ENCODE results near the gene RRM2.

GRCh38 chr2:10076988-10077527 is 45.5 kb upstream of the RRM2 start:
- TF ChIP-seq CTCF (conservative IDR thresholded peaks at IDR 0.05; ENCODE audit: low read length): no peak
- no peak for TF ChIP-seq EZH2phosphoT487 (IDR thresholded peaks at IDR 0.05; ENCODE audit: borderline replicate concordance)

All from Loucy (cell line).